ENCODE results near the gene FEV.

FEV gene

DNA sequence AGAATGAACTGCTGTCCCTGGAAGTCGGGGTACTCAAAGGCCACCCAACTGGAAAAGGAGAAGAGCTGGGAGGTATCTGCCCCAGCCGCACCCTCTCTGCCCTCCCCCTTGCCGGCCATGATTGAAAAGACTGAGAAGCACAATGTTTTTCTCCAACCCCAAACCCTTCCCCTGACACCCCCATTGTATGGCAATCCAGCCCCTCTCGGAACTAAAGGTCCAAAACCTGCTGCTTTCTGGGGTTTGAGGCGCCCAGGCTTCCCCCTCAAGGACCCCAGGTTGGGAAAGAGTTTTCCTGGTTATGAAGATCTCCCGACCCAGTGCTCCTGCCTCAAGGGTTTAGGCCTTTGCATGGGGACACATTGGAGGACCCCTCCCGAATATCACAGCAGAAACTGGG, 7.2 kb upstream of the FEV start:
- H3K27ac ChIP-seq: no peak overlapping the region
- no peak for TF ChIP-seq CTCF (conservative IDR thresholded peaks at IDR 0.05)

- TF ChIP-seq CTCF (conservative IDR thresholded peaks at IDR 0.05): no peak
Observed at GRCh38 chr2:218991674-218992168, 6.7 kb upstream of the FEV start.

DNA sequence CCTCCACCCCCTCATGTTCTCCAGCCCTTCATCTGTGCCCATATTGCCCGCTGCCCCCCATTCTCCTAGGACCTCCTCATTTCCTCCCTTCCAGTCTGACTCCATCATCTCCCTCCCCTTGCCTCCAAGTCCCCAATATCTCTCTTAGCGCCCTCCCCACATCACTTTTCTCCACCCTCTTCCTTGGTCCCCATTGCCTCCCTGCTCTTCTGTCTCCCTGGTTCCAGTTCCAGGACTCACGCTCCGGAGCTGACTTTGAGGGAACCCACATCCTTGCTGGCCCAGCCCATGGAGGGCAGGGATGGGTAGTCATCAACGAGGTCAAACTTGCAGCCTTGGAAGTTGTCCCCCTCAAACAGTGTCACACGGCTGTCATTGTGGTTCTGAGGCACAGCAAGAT, 5.6 kb upstream of the FEV start:
- no peak overlapping the region for H3K27ac ChIP-seq
- no peak for TF ChIP-seq CTCF (conservative IDR thresholded peaks at IDR 0.05)

More at GRCh38 chr2:218991674-218992168, 6.7 kb upstream of the FEV start:
- no peak overlapping the region for H3K27ac ChIP-seq

DNA sequence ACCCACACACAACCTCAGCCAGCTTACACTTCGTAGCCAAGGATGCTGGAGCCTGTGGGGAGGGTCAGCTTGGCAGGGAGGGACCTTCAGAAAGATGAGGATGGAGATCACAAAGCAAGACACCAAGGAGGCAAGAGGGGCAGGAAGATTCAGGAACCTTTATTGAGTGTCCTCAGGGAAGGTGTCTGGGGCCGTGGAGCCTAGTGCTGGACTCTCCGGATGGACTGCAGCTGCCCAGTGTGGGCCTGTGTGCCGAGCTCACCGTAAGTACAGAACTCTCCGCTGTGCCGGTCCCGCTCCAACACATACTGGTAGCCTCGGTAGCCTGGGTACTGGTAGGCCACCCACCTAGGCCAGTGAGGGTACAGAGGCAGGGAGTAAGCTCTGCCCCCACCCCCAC, 5.1 kb upstream of the FEV start:
- H3K27ac ChIP-seq: no peak overlapping the region
- TF ChIP-seq CTCF (conservative IDR thresholded peaks at IDR 0.05): no peak

DNA sequence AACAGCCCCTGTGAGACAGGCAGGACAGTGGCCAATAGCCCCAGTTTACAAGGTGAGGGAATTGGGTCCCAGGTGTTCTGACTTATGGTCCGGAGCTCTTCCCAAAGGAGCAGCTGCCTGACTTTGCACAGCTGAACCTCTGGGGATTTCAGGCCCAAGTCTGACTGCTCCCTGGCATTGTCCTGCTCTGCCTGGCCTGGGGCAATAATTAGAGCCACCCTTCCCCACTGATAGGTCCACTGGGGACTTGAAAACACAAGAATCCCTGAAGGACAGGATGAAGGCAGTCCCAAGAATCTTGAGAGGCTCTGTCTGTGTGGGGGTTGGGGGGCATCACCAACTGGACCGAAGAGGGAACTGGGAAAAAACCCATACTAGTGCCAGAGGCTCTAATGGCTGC, 3.7 kb upstream of the FEV start:
- no peak for TF ChIP-seq CTCF (conservative IDR thresholded peaks at IDR 0.05)
- no peak overlapping the region for H3K27ac ChIP-seq

DNA sequence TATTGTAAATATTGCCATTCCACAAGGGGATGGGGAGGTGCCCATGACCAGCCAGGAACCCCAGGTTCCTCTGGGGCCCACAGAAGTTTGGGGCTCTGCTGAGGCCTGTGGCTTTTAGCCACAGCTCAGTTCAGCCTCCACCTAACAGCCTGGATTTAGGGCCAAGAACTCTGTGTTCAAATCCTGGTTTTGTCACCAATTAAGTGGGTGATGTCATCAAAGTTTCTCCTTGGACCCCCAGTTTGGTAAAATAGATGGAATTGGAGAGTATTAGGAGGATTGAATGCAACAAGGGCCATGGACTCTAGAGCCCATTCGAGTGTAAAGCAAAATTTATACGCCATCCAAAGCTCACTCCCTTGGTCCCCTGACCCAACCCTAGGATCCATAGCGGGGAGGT, 3.2 kb upstream of the FEV start:
- H3K27ac ChIP-seq: no peak overlapping the region
- no peak for TF ChIP-seq CTCF (conservative IDR thresholded peaks at IDR 0.05)

GRCh38 chr2:218986148-218986761, 1.3 kb upstream of the FEV start:
- no peak overlapping the region for H3K27ac ChIP-seq
- no peak for TF ChIP-seq CTCF (conservative IDR thresholded peaks at IDR 0.05)

Data from VCaP (cell line).